H1 (cell line): ENCODE measurements around the gene AAGAB. TPM values are rescaled to one million over a fixed set of nuclear protein-coding genes. Genes with fewer than 3 reads are reported as not detected.

Experiments
- CTCF ChIA-PET: fragments of 300-600 bp; sonication (Branson Sonifier 250); formaldehyde crosslinking; loops from one replicate; lab custom pipeline; 2021; ENCODE audit not compliant: partially characterized antibody; lab: Charles Lee
- POLR2A ChIA-PET: fragments of 300-600 bp; sonication (Branson Sonifier 250); formaldehyde crosslinking; loops from one replicate; lab custom pipeline; 2021; ENCODE audit warnings: inconsistent platforms; ENCODE audit not compliant: partially characterized antibody; lab: Charles Lee
- DNase-seq, 2 experiments: peaks; one replicate each; pipeline versions ENCODE4 v3.0.0 to v3.0.0-alpha.2; 2010 to 2022; ENCODE audit warnings: low spot score in 2 of 2, low read depth in 1 of 2, mixed read lengths in 1 of 2
- FAIRE-seq: peaks from 2 replicates; lab custom pipeline; 2011; peaks lifted over from hg19 to GRCh38; lab: Jason Lieb, UNC
- H2AFZ ChIP-seq: 2 replicates; pipeline ENCODE4 v1.8.1; 2012; ENCODE audit warnings: low read length, inconsistent platforms
- H2AK5ac ChIP-seq: 2 replicates; pipeline ENCODE4 v1.6.1; 2013; ENCODE audit warnings: low read depth, low read length
- H2BK120ac ChIP-seq: replicated peaks from 2 replicates; pipeline ENCODE3; 2013; ENCODE audit warnings: low read depth, low read length, inconsistent platforms
- H2BK12ac ChIP-seq: 2 replicates; pipeline ENCODE4 v1.6.1; 2013; ENCODE audit warnings: low read depth, low read length
- H2BK15ac ChIP-seq: 2 replicates; pipeline ENCODE4 v1.6.1; 2013; ENCODE audit warnings: low read length
- H2BK20ac ChIP-seq: 2 replicates; pipeline ENCODE4 v1.6.1; 2013; ENCODE audit warnings: low read length
- H2BK5ac ChIP-seq: 2 replicates; pipeline ENCODE4 v1.6.1; 2013; ENCODE audit warnings: low read depth, low read length
- H3K14ac ChIP-seq: 2 replicates; pipeline ENCODE4 v1.6.1; 2013; ENCODE audit warnings: inconsistent platforms; ENCODE audit not compliant: insufficient read length
- H3K18ac ChIP-seq: 2 replicates; pipeline ENCODE4 v1.6.1; 2013; ENCODE audit warnings: low read length; ENCODE audit errors: extremely low read depth
- H3K23ac ChIP-seq: 2 replicates; pipeline ENCODE4 v1.6.1; 2013; ENCODE audit warnings: inconsistent platforms; ENCODE audit not compliant: insufficient read length
- H3K23me2 ChIP-seq: 2 replicates; pipeline ENCODE4 v1.6.1; 2013; ENCODE audit warnings: low read depth, low read length
- H3K27ac ChIP-seq: 2 replicates; pipeline ENCODE4 v1.6.1; 2011; ENCODE audit warnings: low read depth, low read length, inconsistent platforms
- H3K27me3 ChIP-seq, 4 experiments: replicated peaks in 1 of 4; 1 replicate in 1 of 4; 2 replicates in 3 of 4; pipeline versions ENCODE4 v1.6.1 to v1.8.1; 2011 to 2013; ENCODE audit warnings: low read length in 3 of 4, mild to moderate bottlenecking in 3 of 4, inconsistent platforms in 2 of 4, mixed read lengths in 2 of 4, moderate library complexity in 1 of 4; ENCODE audit not compliant: control insufficient read depth in 3 of 4, insufficient read depth in 3 of 4; ENCODE audit errors: extremely low read depth in 1 of 4
- H3K36me3 ChIP-seq, 4 experiments: 2 replicates each; pipeline versions ENCODE4 v1.6.1 to v1.8.1; 2011 to 2013; ENCODE audit warnings: mild to moderate bottlenecking in 4 of 4, low read length in 3 of 4, moderate library complexity in 2 of 4, control low read depth in 1 of 4, inconsistent platforms in 1 of 4; ENCODE audit not compliant: insufficient read depth in 4 of 4, control insufficient read depth in 2 of 4
- H3K4ac ChIP-seq: replicated peaks from 2 replicates; pipeline ENCODE3; 2013; ENCODE audit warnings: low read length, low read depth, mixed read lengths, inconsistent platforms; ENCODE audit not compliant: insufficient read length
- H3K4me1 ChIP-seq, 4 experiments: replicated peaks in 1 of 4; 1 replicate in 1 of 4; 2 replicates in 3 of 4; pipeline versions ENCODE4 v1.6.1 to v1.8.1; 2011 to 2013; ENCODE audit warnings: low read length in 3 of 4, inconsistent platforms in 2 of 4, mixed read lengths in 1 of 4; ENCODE audit not compliant: insufficient read depth in 4 of 4, control insufficient read depth in 3 of 4
- H3K4me2 ChIP-seq, 2 experiments: 2 replicates each; pipeline versions ENCODE4 v1.6.1 to v1.8.1; 2011 to 2013; ENCODE audit warnings: low read depth in 2 of 2, low read length in 2 of 2, control low read depth in 1 of 2, inconsistent platforms in 1 of 2, mild to moderate bottlenecking in 1 of 2; ENCODE audit not compliant: insufficient read depth in 1 of 2
- H3K4me3 ChIP-seq, 4 experiments: fragments of 200-600, 300-600 bp in 1 of 4; sonication (generic), shearing (Covaris generic), sonication (Bioruptor Twin) in 1 of 4; 2 replicates each; pipeline versions ENCODE4 v1.5.1 to v1.8.1; 2011 to 2016; ENCODE audit warnings: low read length in 4 of 4, low read depth in 3 of 4, control low read depth in 2 of 4, inconsistent platforms in 2 of 4, mild to moderate bottlenecking in 2 of 4, mixed read lengths in 1 of 4, moderate library complexity in 1 of 4; ENCODE audit not compliant: insufficient read depth in 2 of 4; ENCODE audit errors: extremely low read depth in 1 of 4
- H3K56ac ChIP-seq: replicated peaks from 2 replicates; pipeline ENCODE3; 2013; ENCODE audit warnings: low read depth, mild to moderate bottlenecking, mixed read lengths, low read length, inconsistent platforms; ENCODE audit not compliant: insufficient read length
- H3K79me1 ChIP-seq: 2 replicates; pipeline ENCODE4 v1.6.1; 2013; ENCODE audit warnings: low read depth, low read length, control low read depth
- H3K79me2 ChIP-seq, 2 experiments: 2 replicates each; pipeline versions ENCODE4 v1.6.1 to v1.8.1; 2012 to 2013; ENCODE audit warnings: low read length in 2 of 2, mild to moderate bottlenecking in 2 of 2, inconsistent platforms in 1 of 2; ENCODE audit not compliant: insufficient read depth in 2 of 2, control insufficient read depth in 1 of 2
- H3K9ac ChIP-seq, 4 experiments: replicated peaks in 1 of 4; 1 replicate in 1 of 4; 2 replicates in 3 of 4; pipeline versions ENCODE4 v1.6.1 to v1.8.1; 2011 to 2013; ENCODE audit warnings: low read depth in 3 of 4, low read length in 3 of 4, control low read depth in 2 of 4, mild to moderate bottlenecking in 2 of 4, moderate library complexity in 2 of 4, inconsistent platforms in 1 of 4; ENCODE audit errors: extremely low read depth in 1 of 4
- H3K9me3 ChIP-seq, 2 experiments: 2 replicates each; pipeline versions ENCODE4 v1.6.1 to v1.8.1; 2012 to 2013; ENCODE audit warnings: mild to moderate bottlenecking in 2 of 2, moderate library complexity in 2 of 2, control low read depth in 1 of 2, inconsistent platforms in 1 of 2, low read depth in 1 of 2, low read length in 1 of 2, mixed read lengths in 1 of 2; ENCODE audit not compliant: insufficient read depth in 2 of 2
- H4K20me1 ChIP-seq, 2 experiments: replicated peaks in 1 of 2; 2 replicates each; pipeline versions ENCODE3 to v1.8.1; 2011 to 2013; ENCODE audit warnings: inconsistent platforms in 2 of 2, low read length in 2 of 2, mild to moderate bottlenecking in 1 of 2; ENCODE audit not compliant: insufficient read depth in 2 of 2, control insufficient read depth in 1 of 2
- H4K5ac ChIP-seq: 2 replicates; pipeline ENCODE4 v1.6.1; 2013; ENCODE audit warnings: low read length, low read depth, mixed read lengths, inconsistent platforms; ENCODE audit not compliant: insufficient read length
- H4K8ac ChIP-seq: 2 replicates; pipeline ENCODE4 v1.8.0; 2013; ENCODE audit warnings: mild to moderate bottlenecking, moderate library complexity, low read length, inconsistent platforms; ENCODE audit not compliant: insufficient read depth; ENCODE audit errors: extremely low read depth
- H4K91ac ChIP-seq: replicated peaks from 2 replicates; pipeline ENCODE3; 2013; ENCODE audit warnings: low read length, mixed read lengths, inconsistent platforms; ENCODE audit not compliant: insufficient read length
- BACH1 ChIP-seq: IDR thresholded peaks from 2 replicates; pipeline ENCODE4 v1.6.1; 2012; ENCODE audit warnings: low read length, improper control_type of control experiment
- CBX8 ChIP-seq: fragments of 300-800, 300-1000 bp; sonication (generic); IDR thresholded peaks from 2 replicates; pipeline ENCODE4 v1.7.1; 2016; ENCODE audit warnings: low read depth, low read length, borderline replicate concordance
- CEBPB ChIP-seq: IDR thresholded peaks from 2 replicates; pipeline ENCODE4 v1.6.1; 2012; ENCODE audit warnings: low read depth, low read length
- HDAC6 ChIP-seq: IDR thresholded peaks from one replicate; pipeline ENCODE4 v1.7.1; 2012; ENCODE audit warnings: low read depth, mild to moderate bottlenecking, inconsistent platforms, low read length, moderate library complexity
- KDM1A ChIP-seq: fragments of 200-600, 300-600 bp; sonication (generic); IDR thresholded peaks from 2 replicates; pipeline ENCODE4 v1.7.1; 2016; ENCODE audit warnings: mild to moderate bottlenecking, low read length, borderline replicate concordance
- PHF8 ChIP-seq: fragments of 200-600 bp; sonication (generic); conservative IDR thresholded peaks from 2 replicates; pipeline ENCODE4 v1.7.1; 2012; ENCODE audit warnings: low read depth, mild to moderate bottlenecking, inconsistent platforms, low read length, moderate library complexity
- RNF2 ChIP-seq: fragments of 200-900, 300-1000 bp; sonication (generic); IDR thresholded peaks from 2 replicates; pipeline ENCODE4 v1.7.1; 2016; ENCODE audit warnings: borderline replicate concordance, low read depth, mild to moderate bottlenecking, antibody characterized with exemption, low read length; ENCODE audit not compliant: poor library complexity, severe bottlenecking; ENCODE audit errors: missing control alignments
- SAP30 ChIP-seq: fragments of 300-600 bp; sonication (generic); IDR thresholded peaks from 2 replicates; pipeline ENCODE4 v1.7.1; 2012; ENCODE audit warnings: low read length, moderate library complexity, mild to moderate bottlenecking, inconsistent platforms; ENCODE audit not compliant: insufficient read depth, insufficient replicate concordance
- WGBS, 2 experiments: shearing (Covaris generic) in 1 of 2; methylation state at CpG; one replicate each; pipeline versions ENCODE4 v1.1.6 to v1.1.7; 2013 to 2015; ENCODE audit warnings: low lambda C conversion rate in 2 of 2, mixed read lengths in 2 of 2, inconsistent platforms in 1 of 2, low coverage in 1 of 2, missing lambda C conversion rate in 1 of 2; ENCODE audit not compliant: insufficient replicate concordance in 2 of 2, insufficient coverage in 1 of 2, insufficient read length in 1 of 2; ENCODE audit errors: extremely low coverage in 1 of 2, missing lambda C conversion rate in 1 of 2; 5-methylcytosine and 5-hydroxymethylcytosine counted together
- polyA plus RNA-seq, 7 experiments: library from polyadenylated mRNA; depleted of rRNA in 3 of 7; stranded (reverse) in 5 of 7; unstranded in 2 of 7; fragments of >200 nt in 5 of 7; fragments of 200-250 nt in 2 of 7; gene quantifications; 1 replicate in 5 of 7; 2 replicates in 1 of 7; 4 replicates in 1 of 7; pipeline versions ENCODE4 v1.2.1 to v1.2.3, GENCODE V29; 2011 to 2013; ENCODE audit warnings: missing spikeins in 2 of 7, mixed read lengths in 2 of 7
- total RNA-seq: library from RNA; stranded (reverse); fragmentation: NEBNext Ultra II Directional; extraction: Animal tissue kit (Norgen Biotek cat#: 25700); gene quantifications from 2 replicates; pipeline ENCODE4 v1.2.1, GENCODE V29; 2021

Gene AAGAB
- total and polyA plus RNA-seq, 2 of the 8 experiments (the other 6 are each of a cell fraction or from before 2014, with no cell fraction given) = 20.1 to 45.9 TPM

GRCh38 chr15:67186226-67186649 is 68.2 kb downstream of the AAGAB start:
- Histone ChIP-seq H2BK12ac (no peak overlapping the region), H3K4me3 (no peak overlapping the region), H3K56ac (no peak overlapping the region), H3K18ac (no peak overlapping the region), H3K14ac (no peak overlapping the region), H3K4me1 (peaks cover 0 to 2% (median 0%) of the 10 kb centered on the region in 4 experiments; a peak in 1 of 7 replicates), H3K9ac (no peak overlapping the region), H2BK15ac (no peak overlapping the region), H2AK5ac (no peak overlapping the region), H4K91ac (no peak overlapping the region), H4K8ac (no peak overlapping the region), H2BK120ac (no peak overlapping the region), H2AFZ (no peak overlapping the region), H3K79me2 (no peaks in the 10 kb centered on the region), H3K79me1 (no peaks in the 10 kb centered on the region), H3K9me3 (no peaks in the 10 kb centered on the region), H3K23ac (no peak overlapping the region), H3K27ac (no peak overlapping the region), H3K4me2 (no peak overlapping the region), H3K23me2 (no peaks in the 10 kb centered on the region), H4K5ac (no peak overlapping the region), H3K4ac (no peak overlapping the region), H3K36me3 (peaks cover 0 to 15% (median 4%) of the 10 kb centered on the region in 4 experiments; a peak in 7 of 8 replicates), H3K27me3 (no peaks in the 10 kb centered on the region), H4K20me1 (peaks cover 0 to 2% of the 10 kb centered on the region in 2 experiments), H2BK20ac (no peak overlapping the region), H2BK5ac (no peak overlapping the region)
- ChIA-PET POLR2A (no interaction called here), CTCF (interaction anchor here (1.0 to 3.0 kb wide), 5 partner anchors 8 to 239 kb away, joined by 3 to 14 read pairs (median 7); no protein-coding TSS in a partner anchor)
- no peak for TF ChIP-seq CEBPB
- TF ChIP-seq RNF2 = no peak
- TF ChIP-seq BACH1 = no peak
- no peak for TF ChIP-seq SAP30
- TF ChIP-seq PHF8 = no peak
- TF ChIP-seq KDM1A = no peak
- TF ChIP-seq HDAC6 = no peak
- no peak for TF ChIP-seq CBX8
- FAIRE-seq (no peak), DNase-seq (no peak)
- WGBS, 2 experiments = 93% methylated on average over 6 of the region's 6 CpGs; no CpG with 5 or more reads in 1 of the 2 experiments
